ENCODE data around the gene PCDHGB4. TPM values are rescaled to one million over a fixed set of nuclear protein-coding genes. Genes with fewer than 3 reads are reported as not detected.

PCDHGB4 gene
- total and polyA plus RNA-seq, 2 of the 8 experiments (the other 6 are each of a cell fraction or from before 2014, with no cell fraction given): 8.0 to 9.1 TPM

- Histone ChIP-seq H3K56ac (replicated peaks; ENCODE audit: insufficient read length, low read depth, low read length) (no peak overlapping the region), H2BK20ac (ENCODE audit: low read length) (no peak overlapping the region), H3K14ac (ENCODE audit: insufficient read length) (no peak overlapping the region), H3K4ac (replicated peaks; ENCODE audit: insufficient read length, low read depth, low read length) (no peak overlapping the region), H3K9ac (replicated peaks in 1 of 4; ENCODE audit: extremely low read depth in 1 of 4, low read depth in 3 of 4, low read length in 3 of 4) (no peak overlapping the region), H4K8ac (ENCODE audit: extremely low read depth, insufficient read depth, low read length) (no peak overlapping the region), H3K23me2 (ENCODE audit: low read depth, low read length) (no peaks in the 10 kb centered on the region), H3K9me3 (ENCODE audit: insufficient read depth in 2 of 2, low read depth in 1 of 2, low read length in 1 of 2) (peaks cover 36 to 38% of the 10 kb centered on the region in 2 experiments), H3K79me1 (ENCODE audit: low read depth, low read length) (no peaks in the 10 kb centered on the region), H2BK120ac (replicated peaks; ENCODE audit: low read depth, low read length) (no peak overlapping the region), H4K91ac (replicated peaks; ENCODE audit: insufficient read length, low read length) (no peak overlapping the region), H3K4me2 (ENCODE audit: insufficient read depth in 1 of 2, low read depth in 2 of 2, low read length in 2 of 2) (no peak overlapping the region), H2BK15ac (ENCODE audit: low read length) (no peak overlapping the region), H3K36me3 (ENCODE audit: control insufficient read depth in 2 of 4, insufficient read depth in 4 of 4, low read length in 3 of 4) (peaks cover 0 to 27% (median 3%) of the 10 kb centered on the region in 4 experiments; a peak in 3 of 8 replicates), H2BK12ac (ENCODE audit: low read depth, low read length) (0 out of 2 replicates have a peak overlapping the region, but pooled peaks have one; percentile 39), H3K27me3 (replicated peaks in 1 of 4; ENCODE audit: control insufficient read depth in 3 of 4, extremely low read depth in 1 of 4, insufficient read depth in 3 of 4, low read length in 3 of 4) (peaks cover 0 to 12% (median 6%) of the 10 kb centered on the region in 4 experiments; a peak in 4 of 7 replicates), H3K23ac (ENCODE audit: insufficient read length) (no peak overlapping the region), H2AFZ (ENCODE audit: low read length) (no peak overlapping the region), H3K4me3 (ENCODE audit: extremely low read depth in 1 of 4, insufficient read depth in 2 of 4, low read depth in 3 of 4, low read length in 4 of 4) (no peak overlapping the region), H4K5ac (ENCODE audit: insufficient read length, low read depth, low read length) (no peak overlapping the region), H4K20me1 (replicated peaks in 1 of 2; ENCODE audit: control insufficient read depth in 1 of 2, insufficient read depth in 2 of 2, low read length in 2 of 2) (no peaks in the 10 kb centered on the region), H2BK5ac (ENCODE audit: low read depth, low read length) (no peak overlapping the region), H2AK5ac (ENCODE audit: low read depth, low read length) (no peak overlapping the region), H3K18ac (ENCODE audit: extremely low read depth, low read length) (no peak overlapping the region), H3K79me2 (ENCODE audit: control insufficient read depth in 1 of 2, insufficient read depth in 2 of 2, low read length in 2 of 2) (no peaks in the 10 kb centered on the region), H3K27ac (ENCODE audit: low read depth, low read length) (no peak overlapping the region), H3K4me1 (replicated peaks in 1 of 4; ENCODE audit: control insufficient read depth in 3 of 4, insufficient read depth in 4 of 4, low read length in 3 of 4) (no peaks in the 10 kb centered on the region; a peak in 1 of 7 replicates)
- POLR2A ChIA-PET (ENCODE audit: partially characterized antibody): interaction anchor here (0.6 kb wide), 1 partner anchor 1597 kb away, joined by 3 read pairs; no protein-coding TSS in a partner anchor
- WGBS, 2 experiments (ENCODE audit: extremely low coverage in 1 of 2, insufficient coverage in 1 of 2, insufficient read length in 1 of 2, insufficient replicate concordance in 2 of 2, low coverage in 1 of 2, low lambda C conversion rate in 2 of 2, missing lambda C conversion rate in 1 of 2): 94% methylated on average over 74 of the region's 74 CpGs; no CpG with 5 or more reads in 1 of the 2 experiments
- TF ChIP-seq CTCF (IDR thresholded peaks at IDR 0.05; ENCODE audit: control extremely low read depth in 1 of 3, insufficient read depth in 1 of 3, low read depth in 1 of 3, low read length in 3 of 3) (no peak), RNF2 (IDR thresholded peaks at IDR 0.05; ENCODE audit: borderline replicate concordance, low read depth, low read length, missing control alignments, poor library complexity, severe bottlenecking) (peak; percentile 34)
- FAIRE-seq (no peak), DNase-seq (ENCODE audit: low read depth in 1 of 2, low spot score in 2 of 2) (no peak)
- CTCF ChIA-PET (ENCODE audit: partially characterized antibody): interaction anchor here (0.9 to 23.3 kb wide), 21 partner anchors 9 to 284 kb away, joined by 3 to 1236 read pairs (median 14); partner anchors contain the start of genes PCDHB15, PCDHGA1, PCDHGA12 and PCDHGB3
Measured at GRCh38 chr5:141419074-141419880, 31.8 kb downstream of the PCDHGB4 start.

All from H1 (cell line).